Retinal pigment epithelial cell (primary cell): ENCODE results near the gene GFY.

Source experiments
- DNase-seq: peaks from one replicate; pipeline ENCODE4 v3.0.0-alpha.2; 2010; ENCODE audit warnings: low read depth
- H3K4me3 ChIP-seq: 2 replicates; pipeline ENCODE4 v1.5.1; 2011; ENCODE audit warnings: mild to moderate bottlenecking, low read length, control low read depth, moderate library complexity
- TF ChIP-seq, protein P1 (sequence below): conservative IDR thresholded peaks from 2 replicates; pipeline ENCODE4 v1.5.1; 2011; ENCODE audit warnings: low read depth, low read length, control low read depth, inconsistent platforms

The GFY gene

DNA sequence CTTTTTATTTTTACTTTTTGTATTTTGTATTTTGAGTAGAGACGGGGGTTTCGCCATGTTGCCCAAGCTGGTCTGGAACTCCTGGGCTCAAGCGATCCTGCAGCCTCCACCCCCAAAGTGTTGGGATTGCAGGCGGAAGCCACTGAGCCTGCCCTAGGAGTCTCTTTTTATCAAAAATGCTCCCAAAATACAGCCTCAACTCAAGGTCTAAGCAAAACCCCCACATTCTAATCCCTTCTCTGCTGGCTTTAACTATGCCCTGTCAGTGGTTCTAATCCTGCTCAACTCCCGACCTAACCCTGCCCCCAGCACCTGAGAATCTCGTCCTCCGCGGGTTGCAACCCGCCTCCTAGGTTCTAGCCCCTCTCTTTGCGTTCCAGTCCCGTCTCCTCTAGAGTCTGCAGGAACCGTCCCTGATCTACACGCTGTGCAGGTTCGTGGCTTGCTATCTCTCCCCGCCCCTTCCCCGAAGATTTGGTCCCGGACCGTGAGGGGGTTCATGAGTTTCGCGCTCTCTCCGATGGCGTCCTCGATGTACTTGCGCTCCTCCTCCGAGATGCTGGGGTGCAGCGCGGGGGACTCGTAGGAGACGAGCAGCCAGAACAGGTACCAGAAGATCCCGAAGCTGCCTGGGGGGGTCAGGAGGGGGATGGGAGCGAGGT, 8.2 kb downstream of the GFY start:
- DNase-seq: no peak
- TF ChIP-seq, protein P1, sequence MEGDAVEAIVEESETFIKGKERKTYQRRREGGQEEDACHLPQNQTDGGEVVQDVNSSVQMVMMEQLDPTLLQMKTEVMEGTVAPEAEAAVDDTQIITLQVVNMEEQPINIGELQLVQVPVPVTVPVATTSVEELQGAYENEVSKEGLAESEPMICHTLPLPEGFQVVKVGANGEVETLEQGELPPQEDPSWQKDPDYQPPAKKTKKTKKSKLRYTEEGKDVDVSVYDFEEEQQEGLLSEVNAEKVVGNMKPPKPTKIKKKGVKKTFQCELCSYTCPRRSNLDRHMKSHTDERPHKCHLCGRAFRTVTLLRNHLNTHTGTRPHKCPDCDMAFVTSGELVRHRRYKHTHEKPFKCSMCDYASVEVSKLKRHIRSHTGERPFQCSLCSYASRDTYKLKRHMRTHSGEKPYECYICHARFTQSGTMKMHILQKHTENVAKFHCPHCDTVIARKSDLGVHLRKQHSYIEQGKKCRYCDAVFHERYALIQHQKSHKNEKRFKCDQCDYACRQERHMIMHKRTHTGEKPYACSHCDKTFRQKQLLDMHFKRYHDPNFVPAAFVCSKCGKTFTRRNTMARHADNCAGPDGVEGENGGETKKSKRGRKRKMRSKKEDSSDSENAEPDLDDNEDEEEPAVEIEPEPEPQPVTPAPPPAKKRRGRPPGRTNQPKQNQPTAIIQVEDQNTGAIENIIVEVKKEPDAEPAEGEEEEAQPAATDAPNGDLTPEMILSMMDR: no peak
- no peak overlapping the region for H3K4me3 ChIP-seq

DNA sequence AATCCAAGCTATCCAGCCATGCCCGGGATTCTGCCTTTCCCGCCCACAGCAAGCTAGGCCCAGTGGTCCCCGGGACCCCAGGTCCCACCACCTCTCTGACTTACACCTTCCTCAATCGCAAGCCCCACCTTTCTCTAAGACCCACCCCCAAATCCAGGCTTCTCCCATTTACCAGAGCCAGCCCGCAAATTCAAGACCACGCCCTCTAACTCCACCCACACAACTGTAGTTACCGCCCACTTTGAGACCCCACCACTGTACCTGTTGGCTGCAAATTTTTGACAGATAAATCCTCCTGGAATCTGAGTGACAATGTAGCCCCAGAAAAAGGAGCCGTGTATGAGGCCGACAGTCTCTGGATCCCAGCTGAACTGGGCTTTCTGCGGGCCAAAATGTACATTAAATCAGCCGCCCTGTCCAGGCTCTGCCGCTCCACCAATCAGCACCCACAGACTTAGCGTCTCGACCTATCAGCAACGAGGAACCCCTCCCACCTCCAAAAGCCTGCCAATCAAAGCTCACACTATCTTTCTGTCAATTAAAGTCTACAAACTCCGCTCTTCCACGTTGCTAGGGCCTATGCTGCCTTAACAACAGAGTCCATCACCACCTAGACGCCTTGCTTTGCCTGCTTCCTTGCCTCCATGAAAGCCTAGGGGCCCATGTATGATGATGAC, 9.9 kb downstream of the GFY start:
- TF ChIP-seq, protein P1: no peak
- DNase-seq: no peak
- H3K4me3 ChIP-seq: no peak overlapping the region

- H3K4me3 ChIP-seq: no peak overlapping the region
- TF ChIP-seq, protein P1: no peak
- DNase-seq: no peak
Measured at GRCh38 chr19:49435670-49436069, 10.5 kb downstream of the GFY start.

DNA sequence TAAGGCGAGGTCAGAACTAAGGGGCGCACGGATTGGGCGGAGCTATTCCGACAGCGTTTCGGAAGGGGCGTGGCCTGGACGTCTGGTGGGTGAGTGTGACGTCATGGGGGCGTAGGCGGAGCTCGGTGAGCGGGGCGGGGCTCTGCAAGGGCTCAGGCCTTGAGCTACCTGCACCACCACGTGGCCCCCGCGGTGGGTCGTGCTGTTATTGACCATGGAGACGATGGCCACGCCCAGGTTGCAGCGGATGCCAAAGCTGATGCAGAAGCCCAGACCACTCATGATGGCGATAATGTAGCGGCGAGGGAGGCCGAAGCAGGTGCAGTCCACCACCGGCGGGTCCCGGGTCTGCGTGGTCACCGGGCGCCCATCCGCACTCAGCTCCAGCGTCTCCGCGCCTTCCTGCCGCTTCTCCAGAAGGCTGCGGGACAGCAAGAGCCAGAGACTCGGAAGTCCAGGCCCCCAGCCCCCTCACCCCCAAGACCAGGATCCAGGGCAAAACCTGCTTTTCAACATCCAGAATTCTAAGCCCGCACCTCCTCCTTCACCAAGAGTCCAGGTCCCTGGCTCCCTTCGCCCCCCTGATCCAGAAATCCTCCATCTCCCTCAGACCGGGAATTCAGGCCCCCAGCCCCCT, 11.3 kb downstream of the GFY start:
- H3K4me3 ChIP-seq: no peak overlapping the region
- TF ChIP-seq, protein P1: no peak
- DNase-seq: no peak

- TF ChIP-seq, protein P1: no peak
- H3K4me3 ChIP-seq: no peak overlapping the region
- no peak for DNase-seq
Measured at GRCh38 chr19:49437231-49437630, 12.0 kb downstream of the GFY start.

- no peak for DNase-seq
- no peak overlapping the region for H3K4me3 ChIP-seq
- TF ChIP-seq, protein P1: no peak
Measured at GRCh38 chr19:49438261-49438660, 13.1 kb downstream of the GFY start.
